SW480 (cell line): Measurements from ENCODE around the gene CTIF.

Source experiments
- DNase-seq: peaks from one replicate; pipeline ENCODE4 v3.0.0-alpha.2; 2016; ENCODE audit warnings: low spot score

The CTIF gene

GRCh38 chr18:48902023-48902855, 363.4 kb downstream of the CTIF start:
- DNase-seq, result no peak

- no peak for DNase-seq
Observed at GRCh38 chr18:48902856-48903601, 364.2 kb downstream of the CTIF start.

- no peak for DNase-seq
Observed at GRCh38 chr18:48904091-48904490, 365.3 kb downstream of the CTIF start.

- DNase-seq, result no peak
Observed at GRCh38 chr18:48904847-48905394, 366.1 kb downstream of the CTIF start.

- DNase-seq, result no peak
Observed at GRCh38 chr18:48905513-48905912, 366.7 kb downstream of the CTIF start.

GRCh38 chr18:48908916-48909315, 370.1 kb downstream of the CTIF start:
- DNase-seq, result no peak

- DNase-seq, result no peak
Observed at GRCh38 chr18:48909721-48910120, 370.9 kb downstream of the CTIF start.

GRCh38 chr18:48910972-48911545, 372.2 kb downstream of the CTIF start:
- no peak for DNase-seq
